Cardiac fibroblast (primary cell): Measurements from ENCODE around the gene SLC22A4.
A peak's percentile ranks its signal among the peaks of the same experiment; 100 is the strongest.

ENCODE experiments used
- DNase-seq, 2 donors: peaks; one replicate each; pipeline versions ENCODE4 v3.0.0 to v3.0.0-alpha.2; 2010; ENCODE audit warnings: low read depth in 2 of 2
- H3K4me3 ChIP-seq, 2 donors: replicated peaks in 1 of 2; 1 replicate in 1 of 2; 2 replicates in 1 of 2; pipeline ENCODE4 v1.5.1; 2011; ENCODE audit warnings: low read depth in 2 of 2, low read length in 2 of 2, mild to moderate bottlenecking in 2 of 2, moderate library complexity in 1 of 2
- CTCF ChIP-seq: IDR thresholded peaks from one replicate; pipeline ENCODE4 v1.5.1; 2011; ENCODE audit warnings: low read depth, mild to moderate bottlenecking, low read length, inconsistent platforms

Gene SLC22A4

GRCh38 chr5:132365213-132365612 is 71.0 kb downstream of the SLC22A4 start:
- no peak overlapping the region for H3K4me3 ChIP-seq
- TF ChIP-seq CTCF: no peak
- DNase-seq: peak; percentile 81 to 87

- H3K4me3 ChIP-seq: no peak overlapping the region
- no peak for TF ChIP-seq CTCF
- DNase-seq: no peak
Measured at GRCh38 chr5:132368186-132368585, 74.0 kb downstream of the SLC22A4 start.

DNA sequence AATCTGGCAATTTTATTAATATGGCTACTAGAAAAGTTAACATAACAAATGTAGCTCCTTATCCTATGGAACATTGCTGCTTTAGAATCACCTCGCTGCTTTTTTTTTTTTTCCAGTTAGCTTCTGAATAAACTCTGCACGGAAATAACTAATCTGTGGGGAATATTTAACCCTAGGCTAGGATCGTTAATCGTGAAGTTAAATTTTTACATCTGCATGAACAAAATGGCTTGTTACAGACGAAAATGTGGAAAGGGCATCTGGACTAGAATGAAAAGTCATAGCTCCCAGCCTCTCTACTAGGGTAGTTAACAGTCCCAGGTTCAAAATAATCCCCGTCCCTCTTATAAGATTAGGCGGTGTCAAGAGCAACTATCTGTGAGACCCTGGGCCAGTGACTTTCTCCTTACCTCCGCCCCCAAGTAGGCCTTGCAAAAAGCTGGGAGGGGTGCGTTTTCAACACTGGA is 74.8 kb downstream of the SLC22A4 start:
- H3K4me3 ChIP-seq: peak overlapping the region; percentile 62 to 66
- peak in 1 of 2 donors; percentile 25 for DNase-seq
- no peak for TF ChIP-seq CTCF

- peak within 1 kb of the TSS; percentile 62 to 66 for H3K4me3 ChIP-seq
- DNase-seq: peak; percentile 37 to 52
- no peak for TF ChIP-seq CTCF
Measured at GRCh38 chr5:132369474-132370180, 75.4 kb downstream of the SLC22A4 start, which contains the start of gene SLC22A5. Gene SLC22A5 (plus strand): TSS chr5:132369710. CDS start chr5:132369973, 263 bp downstream.

DNA sequence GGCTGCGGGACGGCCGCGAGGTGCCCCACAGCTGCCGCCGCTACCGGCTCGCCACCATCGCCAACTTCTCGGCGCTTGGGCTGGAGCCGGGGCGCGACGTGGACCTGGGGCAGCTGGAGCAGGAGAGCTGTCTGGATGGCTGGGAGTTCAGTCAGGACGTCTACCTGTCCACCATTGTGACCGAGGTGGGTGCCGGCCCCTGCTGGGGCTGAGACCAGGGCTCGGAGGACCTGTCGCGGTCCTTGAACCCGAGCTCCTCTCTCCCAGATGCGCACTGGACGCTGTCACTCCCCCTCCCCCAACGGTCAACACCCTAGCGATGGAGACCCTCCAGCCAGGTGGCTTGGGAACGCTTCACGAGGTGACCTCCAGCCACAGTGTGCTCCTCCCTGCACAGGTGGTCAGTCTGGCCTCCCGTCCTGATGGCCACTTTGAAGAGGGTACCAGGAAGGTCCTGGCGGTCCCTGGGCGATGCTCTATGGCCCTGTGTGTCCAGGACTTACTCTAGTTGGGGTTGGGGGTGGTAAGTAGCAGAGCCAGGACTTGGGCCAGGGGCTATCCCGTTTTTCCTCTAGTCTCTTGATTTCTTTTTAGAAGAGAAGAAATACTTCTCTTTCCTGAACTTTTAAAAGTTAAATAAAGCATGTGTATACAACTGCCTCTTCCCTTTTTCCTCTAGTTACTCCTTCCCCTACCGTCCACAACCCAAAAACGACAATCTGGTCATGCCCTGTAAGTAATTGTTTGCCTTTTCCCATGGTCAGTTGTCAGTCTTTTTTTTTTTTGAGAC is 76.2 kb downstream of the SLC22A4 start:
- H3K4me3 ChIP-seq: peak overlapping the region; percentile 62 to 66
- no peak for DNase-seq
- no peak for TF ChIP-seq CTCF

GRCh38 chr5:132370971-132371602 is 76.9 kb downstream of the SLC22A4 start:
- TF ChIP-seq CTCF: no peak
- no peak overlapping the region for H3K4me3 ChIP-seq
- DNase-seq: no peak
